GM18520 (cell line): ENCODE data around the gene ABCA5.
"Not testable (repeated sequence)": the region's sequence is repeated elsewhere in the genome, so short reads cannot be mapped to it uniquely, and the experiment has no call there.

ENCODE experiments used
- ATAC-seq: cut with Tn5 transposase; IDR thresholded peaks from one replicate; pipeline ENCODE4 v1.9.1; 2021; ENCODE audit not compliant: unreplicated experiment

Gene ABCA5

GRCh38 chr17:69333561-69333960 lies 6.6 kb upstream of the ABCA5 start:
- ATAC-seq: no peak

- no peak for ATAC-seq
Observed at GRCh38 chr17:69331756-69332155, 4.8 kb upstream of the ABCA5 start.

DNA sequence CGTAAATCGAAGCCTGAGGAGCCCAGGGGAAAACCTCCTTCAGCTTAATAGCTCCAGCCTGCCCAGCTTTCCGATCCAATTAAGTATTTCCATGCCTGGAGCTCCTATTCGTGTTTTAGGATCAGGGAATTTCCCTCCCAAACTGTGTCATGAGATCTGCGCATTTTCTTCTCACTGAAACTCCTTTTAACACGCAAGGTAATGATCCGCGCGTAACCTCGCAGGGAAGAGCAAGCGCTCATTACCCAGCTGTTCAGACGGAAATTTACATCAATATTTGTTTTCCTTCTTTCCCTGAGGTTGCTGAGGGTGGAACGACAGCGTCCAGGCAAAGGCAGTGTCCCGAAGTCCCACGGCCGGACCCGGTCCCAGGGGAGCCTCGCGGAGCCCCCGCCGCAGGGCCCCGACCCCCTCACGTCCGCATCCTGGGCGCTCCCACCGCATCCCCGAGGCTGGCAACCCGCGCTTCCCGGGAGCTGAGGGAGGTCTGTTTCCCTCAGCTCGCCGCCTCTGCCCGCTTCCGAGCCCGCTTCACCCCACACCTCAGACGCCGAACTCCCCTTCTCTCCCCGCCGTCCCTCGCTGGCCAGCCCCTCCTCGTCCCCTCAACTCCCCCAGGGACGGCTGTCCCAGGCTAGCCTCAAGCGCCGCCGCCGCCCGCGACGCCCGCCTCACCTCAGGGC lies 415 bp downstream of the ABCA5 start:
- ATAC-seq: no peak

DNA sequence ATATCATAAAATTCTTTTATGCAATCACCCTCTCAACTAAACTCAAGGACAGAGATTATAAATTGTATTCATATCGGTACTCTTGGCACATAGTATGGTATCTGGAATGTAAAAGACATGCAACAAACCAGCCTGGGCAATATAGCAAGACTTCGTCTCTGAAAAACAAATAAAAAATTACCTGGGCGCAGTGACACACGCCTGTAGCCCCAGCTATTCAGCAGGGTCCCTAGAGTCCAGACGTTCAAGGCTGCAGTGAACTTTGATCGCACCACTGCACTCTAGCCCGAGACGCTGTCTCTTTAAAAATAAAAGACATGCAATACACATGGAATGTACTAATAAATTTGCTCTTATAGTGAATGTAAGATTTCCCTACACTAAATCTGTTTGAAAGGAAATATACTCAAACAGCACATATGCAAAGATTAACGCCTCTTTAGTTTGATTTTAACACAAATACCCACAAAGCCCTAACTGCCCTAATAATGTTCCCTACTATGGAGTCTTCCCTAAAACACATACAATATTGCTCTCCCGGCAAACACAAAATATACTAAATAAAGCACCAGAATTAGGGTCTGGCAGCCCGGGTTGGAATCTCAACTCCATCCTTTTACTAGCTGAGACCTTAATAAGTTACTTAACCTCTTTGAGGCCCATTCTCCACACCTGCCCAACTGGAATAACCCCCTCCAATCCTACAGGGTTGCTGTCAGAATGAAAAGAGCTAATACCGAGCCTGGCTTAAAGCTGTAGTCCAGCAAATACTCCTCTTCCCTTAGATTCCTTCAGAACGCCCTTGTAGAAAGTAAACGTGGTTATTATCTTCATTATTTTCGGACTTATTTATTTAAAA lies 1.2 kb downstream of the ABCA5 start:
- ATAC-seq: no peak

- no peak for ATAC-seq
Observed at GRCh38 chr17:69323806-69324205, 3.1 kb downstream of the ABCA5 start.

DNA sequence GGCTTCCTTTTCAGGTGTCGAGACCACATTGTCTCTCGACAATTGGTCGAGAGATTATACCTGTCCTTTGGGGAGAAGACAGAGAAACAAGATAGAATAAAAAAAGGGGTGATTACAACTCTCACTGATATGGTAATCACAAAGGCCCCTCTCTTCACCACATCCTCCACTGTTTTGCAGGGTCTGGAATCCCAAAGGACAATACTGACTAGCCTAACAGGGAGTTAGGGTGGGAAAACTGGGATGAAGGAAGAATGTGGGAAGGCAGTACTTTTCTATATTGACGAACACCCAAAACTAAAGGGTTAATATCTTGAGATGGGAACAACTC lies 6.1 kb downstream of the ABCA5 start:
- no peak for ATAC-seq

- no peak for ATAC-seq
Observed at GRCh38 chr17:69320210-69320907, 6.6 kb downstream of the ABCA5 start.

- no peak for ATAC-seq
Observed at GRCh38 chr17:69317625-69318024, 9.3 kb downstream of the ABCA5 start.

- ATAC-seq: no peak
Observed at GRCh38 chr17:69314246-69315065, 12.5 kb downstream of the ABCA5 start.

DNA sequence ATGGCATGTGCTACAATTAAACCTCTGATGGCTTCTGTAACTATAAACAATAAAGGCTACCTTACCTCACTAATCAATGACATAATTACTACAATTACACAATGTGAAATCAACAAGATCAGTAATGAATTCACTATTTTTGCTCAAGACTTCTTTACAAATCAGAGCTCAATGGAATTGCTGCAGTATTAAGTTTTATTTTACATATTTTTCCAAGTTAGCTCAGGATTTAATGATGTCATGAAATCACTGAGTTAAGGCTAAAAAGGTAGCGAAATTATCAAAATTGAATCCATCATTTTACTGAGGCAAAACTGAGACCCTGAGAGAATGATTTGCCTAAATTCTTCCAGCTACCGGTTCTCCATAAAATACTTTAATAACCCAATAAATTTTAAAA lies 21.8 kb downstream of the ABCA5 start:
- ATAC-seq: no peak

DNA sequence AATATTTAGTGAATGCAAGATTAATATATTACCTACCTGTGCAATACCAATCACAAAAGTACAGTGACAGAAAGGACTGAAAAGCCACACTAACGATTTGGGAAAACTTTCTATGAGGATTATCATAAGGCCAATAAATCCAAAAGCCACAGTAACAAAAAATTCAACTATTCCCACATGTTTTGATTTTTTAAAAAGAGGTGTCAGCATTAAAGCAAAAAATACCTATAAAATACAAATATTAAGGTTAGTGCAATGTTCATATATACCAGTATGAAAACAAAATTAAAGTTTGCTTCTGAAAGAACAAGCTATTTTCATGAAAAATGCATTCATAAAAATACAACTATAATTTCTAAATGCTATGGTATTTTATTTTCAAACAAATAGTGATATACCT lies 24.3 kb downstream of the ABCA5 start:
- ATAC-seq: no peak

GRCh38 chr17:69300222-69300621 lies 26.7 kb downstream of the ABCA5 start:
- no peak for ATAC-seq

- not testable (repeated sequence) for ATAC-seq
Observed at GRCh38 chr17:69298120-69298722, 28.7 kb downstream of the ABCA5 start.

- ATAC-seq: no peak
Observed at GRCh38 chr17:69287168-69287567, 39.8 kb downstream of the ABCA5 start.

- no peak for ATAC-seq
Observed at GRCh38 chr17:69286257-69286656, 40.7 kb downstream of the ABCA5 start.

DNA sequence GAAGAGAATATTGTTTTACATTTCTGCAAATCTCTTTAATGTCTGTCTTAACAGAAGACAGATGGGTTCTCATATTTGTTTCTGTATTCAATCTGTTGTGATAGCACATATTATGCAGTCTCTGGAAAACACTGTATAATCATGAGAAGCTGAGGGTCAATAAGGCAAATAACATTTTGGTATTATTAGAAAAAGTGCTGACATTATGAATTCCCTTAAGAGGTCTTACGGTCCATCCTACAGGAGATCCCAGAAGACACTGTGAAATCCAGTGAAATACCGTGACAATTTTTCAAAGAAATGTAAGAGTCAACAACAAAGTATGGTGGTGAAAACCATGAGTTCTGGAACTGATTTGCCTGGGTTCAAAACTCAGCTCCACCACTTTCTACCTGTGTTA lies 42.3 kb downstream of the ABCA5 start:
- no peak for ATAC-seq

- no peak for ATAC-seq
Observed at GRCh38 chr17:69282002-69282401, 44.9 kb downstream of the ABCA5 start.

DNA sequence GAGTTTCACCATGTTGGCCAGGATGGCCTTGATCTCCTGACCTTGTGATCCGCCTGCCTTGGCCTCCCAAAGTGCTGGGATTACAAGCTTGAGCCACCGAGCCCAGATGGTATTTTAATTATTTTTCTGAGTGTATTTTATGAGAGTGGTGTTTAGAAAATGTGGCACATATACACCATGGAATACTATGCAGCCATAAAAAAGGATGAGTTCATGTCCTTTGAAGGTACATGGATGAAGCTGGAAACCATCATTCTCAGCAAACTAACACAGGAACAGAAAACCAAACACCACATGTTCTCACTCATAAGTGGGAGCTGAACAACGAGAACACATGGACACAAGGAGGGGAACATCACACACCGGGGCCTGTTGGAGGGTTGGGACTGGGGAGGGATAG lies 50.7 kb downstream of the ABCA5 start:
- not testable (repeated sequence) for ATAC-seq

DNA sequence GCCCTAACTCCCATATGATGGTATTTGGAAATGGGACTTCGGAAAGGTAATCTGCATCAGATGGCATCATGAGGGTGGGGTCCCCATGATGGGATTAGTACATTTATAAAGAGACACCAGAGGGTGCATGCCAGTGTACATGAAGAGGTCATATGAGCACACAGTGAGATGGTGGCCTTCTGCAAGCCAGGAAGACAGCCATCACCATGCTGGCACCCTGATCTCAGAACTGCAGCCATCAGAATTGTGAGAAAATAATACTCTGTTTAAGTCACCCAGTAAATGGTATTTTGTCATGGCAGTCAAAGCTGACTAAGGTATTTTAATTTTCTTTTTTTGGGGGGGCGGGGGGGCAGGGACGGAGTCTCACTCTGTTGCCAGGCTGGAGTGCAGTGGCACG lies 51.2 kb downstream of the ABCA5 start:
- ATAC-seq: no peak

GRCh38 chr17:69271023-69271422 lies 55.9 kb downstream of the ABCA5 start:
- no peak for ATAC-seq
